Liver (tissue), 9 donors: Measurements from ENCODE around the gene PPA2. TPM values are rescaled to one million over a fixed set of nuclear protein-coding genes. Genes with fewer than 3 reads are reported as not detected.

Experiments
- DNase-seq: peaks from one replicate; pipeline ENCODE4 v3.0.0-alpha.2; 2017; ENCODE audit warnings: low spot score
- H3K27ac ChIP-seq, 2 donors: one replicate each; pipeline ENCODE4 v1.7.0; 2013; ENCODE audit warnings: inconsistent platforms in 2 of 2, low read length in 2 of 2, control low read depth in 1 of 2, low read depth in 1 of 2, mild to moderate bottlenecking in 1 of 2
- H3K27me3 ChIP-seq, 4 donors: one replicate each; pipeline versions ENCODE4 v1.6.1 to v1.7.0; 2013; ENCODE audit warnings: low read length in 3 of 4, inconsistent platforms in 1 of 4, mild to moderate bottlenecking in 1 of 4, moderate library complexity in 1 of 4; ENCODE audit not compliant: control insufficient read depth in 4 of 4, insufficient read depth in 4 of 4
- H3K36me3 ChIP-seq, 4 donors: one replicate each; pipeline versions ENCODE4 v1.6.1 to v1.7.0; 2013; ENCODE audit warnings: low read length in 3 of 4, mild to moderate bottlenecking in 3 of 4, low read depth in 1 of 4, moderate library complexity in 1 of 4; ENCODE audit not compliant: control insufficient read depth in 4 of 4, insufficient read depth in 3 of 4
- H3K4me1 ChIP-seq, 4 donors: one replicate each; pipeline versions ENCODE4 v1.6.1 to v1.7.0; 2013; ENCODE audit warnings: low read length in 3 of 4, mild to moderate bottlenecking in 3 of 4, moderate library complexity in 1 of 4; ENCODE audit not compliant: control insufficient read depth in 4 of 4, insufficient read depth in 4 of 4
- H3K4me3 ChIP-seq, 3 donors: one replicate each; pipeline versions ENCODE4 v1.6.1 to v1.7.0; 2013; ENCODE audit warnings: low read length in 3 of 3, control low read depth in 1 of 3, low read depth in 1 of 3, mild to moderate bottlenecking in 1 of 3
- H3K9ac ChIP-seq, 2 donors: one replicate each; pipeline ENCODE4 v1.7.0; 2013; ENCODE audit warnings: low read length in 2 of 2, mild to moderate bottlenecking in 2 of 2, moderate library complexity in 2 of 2, control low read depth in 1 of 2, low read depth in 1 of 2
- H3K9me3 ChIP-seq, 4 donors: one replicate each; pipeline versions ENCODE4 v1.6.1 to v1.7.0; 2013; ENCODE audit warnings: low read length in 3 of 4; ENCODE audit not compliant: control insufficient read depth in 4 of 4
- ATF3 ChIP-seq: IDR thresholded peaks from 2 replicates; pipeline ENCODE4 v1.6.1; 2016; ENCODE audit warnings: antibody characterized with exemption
- CTCF ChIP-seq: fragments of 150-350 bp; IDR thresholded peaks from 2 replicates; pipeline ENCODE4 v1.5.1; 2017; ENCODE audit warnings: improper control_type of control experiment, low read depth, low read length; ENCODE audit not compliant: missing input control
- FOXA1 ChIP-seq: IDR thresholded peaks from 2 replicates; pipeline ENCODE4 v1.6.1; 2016; ENCODE audit warnings: antibody characterized with exemption
- FOXA2 ChIP-seq: IDR thresholded peaks from 2 replicates; pipeline ENCODE4 v1.6.1; 2016; ENCODE audit warnings: antibody characterized with exemption
- GABPA ChIP-seq, 2 donors: IDR thresholded peaks in 1 of 2; conservative IDR thresholded peaks in 1 of 2; 2 replicates each; pipeline ENCODE4 v1.6.1; 2016; ENCODE audit warnings: antibody characterized with exemption in 2 of 2, mild to moderate bottlenecking in 1 of 2, moderate library complexity in 1 of 2
- HNF4A ChIP-seq, 2 donors: conservative IDR thresholded peaks; 2 replicates each; pipeline ENCODE4 v1.6.1; 2016; ENCODE audit warnings: antibody characterized with exemption in 2 of 2, mild to moderate bottlenecking in 2 of 2
- HNF4G ChIP-seq: IDR thresholded peaks from 2 replicates; pipeline ENCODE4 v1.6.1; 2016; ENCODE audit warnings: antibody characterized with exemption
- JUND ChIP-seq, 2 donors: IDR thresholded peaks; 2 replicates each; pipeline ENCODE4 v1.6.1; 2016; ENCODE audit warnings: antibody characterized with exemption in 2 of 2
- MAX ChIP-seq: IDR thresholded peaks from 2 replicates; pipeline ENCODE4 v1.6.1; 2016; ENCODE audit warnings: antibody characterized with exemption
- NR2F2 ChIP-seq: IDR thresholded peaks from 2 replicates; pipeline ENCODE4 v1.6.1; 2016; ENCODE audit warnings: antibody characterized with exemption
- RAD21 ChIP-seq, 2 donors: IDR thresholded peaks; 2 replicates each; pipeline ENCODE4 v1.6.1; 2016; ENCODE audit warnings: antibody characterized with exemption in 2 of 2, mild to moderate bottlenecking in 2 of 2
- REST ChIP-seq: IDR thresholded peaks from 2 replicates; pipeline ENCODE4 v1.6.1; 2016; ENCODE audit warnings: antibody characterized with exemption, mild to moderate bottlenecking
- RXRA ChIP-seq, 2 donors: IDR thresholded peaks; 2 replicates each; pipeline ENCODE4 v1.6.1; 2017 to 2018; ENCODE audit warnings: antibody characterized with exemption in 2 of 2, mild to moderate bottlenecking in 1 of 2
- SP1 ChIP-seq: IDR thresholded peaks from 2 replicates; pipeline ENCODE4 v1.6.1; 2018; ENCODE audit warnings: antibody characterized with exemption, mild to moderate bottlenecking
- TAF1 ChIP-seq: conservative IDR thresholded peaks from 2 replicates; pipeline ENCODE4 v1.6.1; 2016; ENCODE audit warnings: antibody characterized with exemption, mild to moderate bottlenecking
- YY1 ChIP-seq: IDR thresholded peaks from 2 replicates; pipeline ENCODE4 v1.6.1; 2016; ENCODE audit warnings: antibody characterized with exemption, mild to moderate bottlenecking
- ZBTB33 ChIP-seq: IDR thresholded peaks from 2 replicates; pipeline ENCODE4 v1.6.1; 2016; ENCODE audit warnings: antibody characterized with exemption
- WGBS: extraction: QIAGEN DNeasy Blood & Tissue Kit; methylation state at CpG from one replicate; pipeline ENCODE4 v1.1.7; 2013; 5-methylcytosine and 5-hydroxymethylcytosine counted together
- polyA plus RNA-seq, 2 donors: library from polyadenylated mRNA; stranded (reverse) in 1 of 2; unstranded in 1 of 2; fragments of 200-250 nt in 1 of 2; fragments of >200 nt in 1 of 2; fragmentation: Nextera tagmentation in 1 of 2; extraction: Ambion mirVana in 1 of 2; gene quantifications; one replicate each; pipeline versions ENCODE4 v1.2.1 to v1.2.3, GENCODE V29; 2013 to 2015
- total RNA-seq, 2 donors: library from RNA; depleted of rRNA; stranded (reverse); fragments of >200 nt; gene quantifications; one replicate each; pipeline ENCODE4 v1.2.3, GENCODE V29; 2014
- donor health status: healthy.
- donor health status: healthy.
- donor health status: healthy.
- donor health status: healthy.
- donor health status: healthy.

Gene PPA2
- total and polyA plus RNA-seq, 4 donors: 48.3 to 102 (median 70.8) TPM

GRCh38 chr4:105437637-105438036 lies 36.2 kb downstream of the PPA2 start (continued):
- TF ChIP-seq CTCF: no peak
- TF ChIP-seq ATF3: no peak
- no peak for TF ChIP-seq FOXA2
- TF ChIP-seq GABPA (IDR thresholded peaks at IDR 0.05 in 1 of 2, conservative IDR thresholded peaks at IDR 0.05 in 1 of 2): no peak

- Histone ChIP-seq H3K9me3 (no peaks in the 10 kb centered on the region), H3K4me3 (no peak overlapping the region), H3K27ac (no peak overlapping the region), H3K4me1 (no peaks in the 10 kb centered on the region), H3K36me3 (peaks cover 2 to 19% (median 14%) of the 10 kb centered on the region in 4 donors), H3K9ac (no peak overlapping the region), H3K27me3 (no peaks in the 10 kb centered on the region)
- no peak for DNase-seq
- no peak for TF ChIP-seq HNF4G
- no peak for TF ChIP-seq YY1
- TF ChIP-seq FOXA2: no peak
- no peak for TF ChIP-seq SP1
- no peak for TF ChIP-seq ZBTB33
- no peak for TF ChIP-seq TAF1
- TF ChIP-seq RAD21 (IDR thresholded peaks at IDR 0.05): no peak
- TF ChIP-seq JUND (IDR thresholded peaks at IDR 0.05): no peak
- TF ChIP-seq CTCF: no peak
- TF ChIP-seq MAX: no peak
- no peak for TF ChIP-seq GABPA (IDR thresholded peaks at IDR 0.05 in 1 of 2, conservative IDR thresholded peaks at IDR 0.05 in 1 of 2)
- TF ChIP-seq FOXA1: no peak
Measured at GRCh38 chr4:105436414-105436813, 37.4 kb downstream of the PPA2 start.

GRCh38 chr4:105434940-105435339 lies 38.9 kb downstream of the PPA2 start:
- WGBS: 95% methylated on average over 3 of the region's 3 CpGs
- Histone ChIP-seq H3K9me3 (no peaks in the 10 kb centered on the region), H3K4me3 (no peak overlapping the region), H3K9ac (no peak overlapping the region), H3K36me3 (peaks cover 2 to 21% (median 13%) of the 10 kb centered on the region in 4 donors), H3K4me1 (no peaks in the 10 kb centered on the region), H3K27me3 (no peaks in the 10 kb centered on the region), H3K27ac (no peak overlapping the region)
- DNase-seq: no peak
- TF ChIP-seq YY1: no peak
- TF ChIP-seq NR2F2: no peak
- TF ChIP-seq MAX: no peak
- TF ChIP-seq REST: no peak
- no peak for TF ChIP-seq ZBTB33
- TF ChIP-seq HNF4G: no peak
- no peak for TF ChIP-seq HNF4A (conservative IDR thresholded peaks at IDR 0.05)
- TF ChIP-seq RAD21 (IDR thresholded peaks at IDR 0.05): no peak
- TF ChIP-seq SP1: no peak
- no peak for TF ChIP-seq FOXA2
- no peak for TF ChIP-seq RXRA (IDR thresholded peaks at IDR 0.05)
- TF ChIP-seq JUND (IDR thresholded peaks at IDR 0.05): no peak
